GM12801 (cell line): ENCODE data around the gene FOXI3.

Source experiments
- CTCF ChIP-seq: IDR thresholded peaks from one replicate; pipeline ENCODE4 v1.5.1; 2011; ENCODE audit warnings: control low read depth; ENCODE audit not compliant: insufficient read length; ENCODE audit errors: extremely low read depth

The FOXI3 gene

GRCh38 chr2:88429929-88430328 is 22.6 kb downstream of the FOXI3 start:
- TF ChIP-seq CTCF, result no peak

GRCh38 chr2:88423733-88424132 is 28.8 kb downstream of the FOXI3 start:
- no peak for TF ChIP-seq CTCF

DNA sequence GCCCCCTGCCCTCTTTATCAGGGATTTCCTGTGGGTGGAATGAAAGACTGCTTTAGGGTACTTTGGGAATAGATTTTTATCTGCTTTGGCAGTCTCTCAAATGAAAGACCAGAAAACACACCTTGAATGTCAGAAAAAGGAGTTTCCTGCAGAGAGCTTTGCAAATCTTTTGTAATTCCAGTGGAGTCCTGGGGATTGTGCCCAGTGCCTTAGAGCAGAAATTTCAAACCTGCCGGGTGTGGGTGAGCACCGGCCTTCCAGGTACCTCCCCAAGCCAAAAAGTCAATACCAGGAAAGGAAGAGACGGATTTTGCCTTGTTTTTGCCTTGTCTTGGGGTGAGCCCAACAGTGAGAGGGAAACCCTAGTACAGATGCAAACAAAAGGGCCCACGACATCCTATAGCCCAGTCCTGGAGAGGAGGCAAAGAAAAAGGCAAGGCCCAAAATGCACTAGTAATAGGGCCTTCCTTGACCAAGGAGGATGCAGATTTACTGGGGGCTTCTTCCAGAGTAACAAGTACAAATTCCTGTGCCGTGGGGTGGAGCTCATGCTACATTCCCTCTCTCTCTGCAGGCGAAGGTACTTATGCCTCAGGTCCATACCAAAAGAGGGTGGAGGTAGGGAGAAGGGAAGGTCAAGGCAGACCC is 36.4 kb downstream of the FOXI3 start:
- no peak for TF ChIP-seq CTCF

- TF ChIP-seq CTCF, result no peak
These were observed 52.3 kb downstream of the FOXI3 start for GRCh38 chr2:88400037-88400767.

DNA sequence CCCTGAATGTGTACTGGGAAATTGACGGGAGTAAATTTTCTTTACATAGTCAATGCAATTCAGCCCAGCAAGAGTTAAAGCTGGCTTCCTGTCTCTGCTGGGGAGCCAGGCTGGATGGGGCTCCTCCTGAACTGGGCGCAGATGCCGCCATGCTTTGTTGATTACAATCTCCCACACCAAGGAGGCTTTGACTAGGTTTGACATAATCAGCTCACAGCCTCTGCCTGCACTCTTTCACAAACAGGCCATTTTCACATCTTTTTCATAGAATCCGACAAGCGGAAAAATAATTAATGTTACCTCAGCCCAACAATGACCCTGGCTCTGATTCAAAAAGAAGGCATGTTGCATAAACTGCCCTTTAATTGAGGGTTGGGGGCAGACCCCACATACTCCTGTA is 54.3 kb downstream of the FOXI3 start:
- TF ChIP-seq CTCF, result no peak
